ENCODE data around the gene FBL. TPM values are rescaled to one million over a fixed set of nuclear protein-coding genes. Genes with fewer than 3 reads are reported as not detected.
"Not testable (repeated sequence)": the region's sequence is repeated elsewhere in the genome, so short reads cannot be mapped to it uniquely, and the experiment has no call there.

FBL gene
- total RNA-seq, result 100 to 1,000 TPM; 167 to 224 (median 174) TPM

DNA sequence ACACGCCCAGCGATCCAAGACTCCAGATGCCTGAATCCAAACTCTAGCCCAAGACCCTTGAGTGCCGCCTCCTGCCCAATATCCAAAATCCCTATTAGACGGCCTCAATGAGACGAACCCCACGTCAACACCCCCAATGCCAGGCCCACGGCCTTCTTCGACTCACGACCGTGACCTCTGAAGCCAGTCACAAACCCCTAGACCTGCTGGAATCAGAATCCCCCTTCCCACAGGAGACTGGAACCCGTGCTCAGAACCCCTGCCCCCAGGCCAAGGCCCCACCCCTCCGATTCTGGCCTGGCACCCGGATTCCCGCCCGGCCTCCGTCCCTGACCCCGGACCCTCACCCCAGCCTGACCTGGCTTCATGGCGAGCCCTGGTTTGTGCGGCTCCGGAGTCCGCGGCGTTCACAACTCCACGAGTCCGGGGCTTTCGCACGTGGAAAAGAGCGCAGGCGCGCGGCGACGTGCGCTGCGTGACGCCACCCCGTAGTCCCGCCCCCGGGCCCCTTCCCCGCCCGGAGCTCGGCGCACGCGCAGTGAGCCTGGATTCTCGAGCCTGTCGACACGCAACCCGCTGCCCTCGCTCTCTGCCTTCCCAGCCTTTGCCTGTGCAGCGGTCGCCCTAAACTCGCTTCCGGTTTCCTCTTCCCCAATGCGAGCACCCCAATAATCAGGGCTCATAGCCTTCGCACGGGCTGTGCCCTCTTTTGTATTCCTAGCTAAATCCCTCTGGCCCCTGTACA is at the start of gene FBL:
FBL (minus strand) TSS at position 447 of the 745 bp plus-strand sequence; CDS start at position 368, 79 bp downstream.
- H3K4me3 ChIP-seq (ENCODE audit: low read depth, poor library complexity, severe bottlenecking), result peak within 1 kb of the TSS; percentile 80
- DNase-seq (ENCODE audit: low spot score in 2 of 2), result peak; percentile 93 to 99
- 1% methylated on average over 46 to 50 of the region's 57 CpGs for WGBS, 2 donors
- TF ChIP-seq POLR2A (IDR thresholded peaks at IDR 0.05), result peak in 1 of 2 donors; percentile 1
- TF ChIP-seq, protein P1, sequence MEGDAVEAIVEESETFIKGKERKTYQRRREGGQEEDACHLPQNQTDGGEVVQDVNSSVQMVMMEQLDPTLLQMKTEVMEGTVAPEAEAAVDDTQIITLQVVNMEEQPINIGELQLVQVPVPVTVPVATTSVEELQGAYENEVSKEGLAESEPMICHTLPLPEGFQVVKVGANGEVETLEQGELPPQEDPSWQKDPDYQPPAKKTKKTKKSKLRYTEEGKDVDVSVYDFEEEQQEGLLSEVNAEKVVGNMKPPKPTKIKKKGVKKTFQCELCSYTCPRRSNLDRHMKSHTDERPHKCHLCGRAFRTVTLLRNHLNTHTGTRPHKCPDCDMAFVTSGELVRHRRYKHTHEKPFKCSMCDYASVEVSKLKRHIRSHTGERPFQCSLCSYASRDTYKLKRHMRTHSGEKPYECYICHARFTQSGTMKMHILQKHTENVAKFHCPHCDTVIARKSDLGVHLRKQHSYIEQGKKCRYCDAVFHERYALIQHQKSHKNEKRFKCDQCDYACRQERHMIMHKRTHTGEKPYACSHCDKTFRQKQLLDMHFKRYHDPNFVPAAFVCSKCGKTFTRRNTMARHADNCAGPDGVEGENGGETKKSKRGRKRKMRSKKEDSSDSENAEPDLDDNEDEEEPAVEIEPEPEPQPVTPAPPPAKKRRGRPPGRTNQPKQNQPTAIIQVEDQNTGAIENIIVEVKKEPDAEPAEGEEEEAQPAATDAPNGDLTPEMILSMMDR (IDR thresholded peaks at IDR 0.05), result no peak
- intact Hi-C loops (cut with DNase I; ENCODE audit: low total_unique reads), result loop anchor here (5.0 kb wide), 1 partner anchor 54 kb away; no protein-coding TSS in a partner anchor

DNA sequence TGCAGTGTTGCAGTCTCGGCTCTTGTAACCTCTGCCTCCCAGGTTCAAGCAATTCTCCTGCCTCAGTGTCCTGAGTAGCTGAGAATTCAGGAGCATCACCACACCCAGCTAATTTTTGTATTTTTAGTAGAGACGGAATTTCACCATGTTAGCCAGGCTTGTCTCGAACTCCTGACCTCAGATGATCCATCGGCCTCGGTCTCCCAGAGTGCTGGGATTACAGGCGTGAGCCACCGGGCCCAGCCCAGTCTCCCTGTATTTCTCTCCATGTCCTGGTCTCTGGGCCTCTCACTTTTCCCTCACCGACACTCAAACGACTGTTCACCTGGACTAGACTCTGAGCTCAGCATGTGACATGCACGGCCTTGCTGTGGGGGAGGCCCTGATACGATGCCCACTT is 48.9 kb upstream of the FBL start:
- H3K4me3 ChIP-seq (ENCODE audit: low read depth, poor library complexity, severe bottlenecking); DNase-seq (ENCODE audit: low spot score in 2 of 2); intact Hi-C loops (cut with DNase I; ENCODE audit: low total_unique reads): not testable (repeated sequence)
- WGBS, 2 donors, result 93 to 95% methylated on average over 7 to 10 of the region's 11 CpGs

DNA sequence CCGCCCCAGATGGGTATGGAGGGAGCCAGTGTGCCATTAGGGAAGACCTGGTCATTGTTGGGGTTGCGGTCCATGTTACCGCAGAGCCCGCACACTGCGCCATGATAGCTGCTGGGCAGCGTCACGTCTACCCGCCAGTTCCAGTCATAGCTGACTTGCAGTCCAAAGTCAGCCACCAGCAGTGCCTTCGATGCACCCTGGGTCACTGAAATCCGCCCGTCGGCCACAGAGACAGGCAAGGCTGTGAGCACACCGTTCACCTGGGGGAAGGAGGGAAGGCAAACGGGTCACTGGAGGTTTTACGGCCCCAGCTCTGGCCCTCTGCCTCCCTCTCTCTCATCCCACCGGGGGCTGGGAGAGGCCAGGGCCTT is 48.0 kb upstream of the FBL start:
- DNase-seq (ENCODE audit: low spot score in 2 of 2); H3K4me3 ChIP-seq (ENCODE audit: low read depth, poor library complexity, severe bottlenecking); intact Hi-C loops (cut with DNase I; ENCODE audit: low total_unique reads): not testable (repeated sequence)
- WGBS, 2 donors, result 93% methylated on average over 6 of the region's 16 CpGs; no CpG with 5 or more reads in 1 of the 2 donors

DNA sequence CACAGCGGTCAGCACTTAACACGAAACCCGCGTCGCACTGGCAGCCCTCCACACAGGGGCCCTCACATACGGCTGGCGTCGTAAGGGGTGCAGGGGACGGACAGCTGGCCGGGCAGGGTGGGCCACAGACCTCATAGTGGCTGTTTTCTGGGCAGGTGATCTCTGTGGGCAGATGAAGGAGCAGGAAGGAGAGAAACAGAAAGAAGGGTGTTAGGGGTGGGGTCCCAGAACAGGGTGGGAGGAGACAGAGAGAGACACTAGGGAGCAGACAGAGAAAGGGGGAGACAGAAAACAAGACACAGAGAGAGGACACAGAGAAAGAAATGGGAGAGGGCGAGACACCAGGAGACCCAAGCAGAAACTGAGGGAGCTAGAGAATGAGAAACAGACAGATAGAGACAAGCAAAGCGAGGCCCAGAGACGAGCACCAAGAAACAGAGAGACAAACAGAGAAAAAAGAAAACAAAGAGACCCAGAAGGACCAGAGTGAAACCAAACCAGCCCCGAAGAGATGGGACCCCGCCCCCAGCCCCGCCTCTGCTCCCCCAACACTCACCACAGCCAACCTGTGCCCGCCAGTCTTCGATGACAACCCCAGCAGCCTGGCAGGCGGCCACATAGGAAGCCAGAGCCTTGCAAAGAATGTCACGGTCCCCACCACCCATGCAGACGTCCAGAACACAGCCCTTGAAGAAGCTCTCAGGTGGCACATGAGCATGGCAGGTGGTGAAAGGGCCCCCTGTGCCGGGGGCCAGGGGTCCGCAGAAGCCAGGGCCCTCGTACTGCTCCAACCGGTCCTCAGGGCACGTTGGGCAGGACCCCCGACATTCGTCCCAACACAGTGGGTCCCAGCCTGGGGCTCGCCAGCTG is 47.4 kb upstream of the FBL start:
- DNase-seq (ENCODE audit: low spot score in 2 of 2), result peak in 1 of 2 donors; percentile 84
- WGBS, 2 donors, result 72 to 75% methylated on average over 21 to 24 of the region's 29 CpGs
- H3K4me3 ChIP-seq (ENCODE audit: low read depth, poor library complexity, severe bottlenecking); intact Hi-C loops (cut with DNase I; ENCODE audit: low total_unique reads): not testable (repeated sequence)

DNA sequence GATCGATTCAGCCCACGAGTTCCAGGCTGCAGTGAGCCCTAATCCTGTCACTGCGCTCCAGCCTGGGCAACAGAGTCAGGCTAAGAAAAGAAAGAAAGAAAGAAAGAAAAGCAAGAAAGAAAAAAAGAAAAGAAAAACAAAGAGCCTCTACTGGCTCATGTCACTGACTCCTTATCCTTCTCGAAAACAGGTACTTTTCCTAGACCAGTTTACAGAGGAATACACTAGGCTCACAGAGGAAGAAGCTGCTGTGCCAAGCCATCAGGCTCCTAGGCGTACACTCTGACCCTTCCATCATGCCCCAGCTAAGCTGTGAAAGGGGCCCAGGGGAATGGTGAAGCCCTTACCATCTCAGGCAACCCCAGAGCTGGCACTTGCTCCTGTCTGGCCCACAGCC is 46.3 kb upstream of the FBL start:
- H3K4me3 ChIP-seq (ENCODE audit: low read depth, poor library complexity, severe bottlenecking); intact Hi-C loops (cut with DNase I; ENCODE audit: low total_unique reads): not testable (repeated sequence)

DNA sequence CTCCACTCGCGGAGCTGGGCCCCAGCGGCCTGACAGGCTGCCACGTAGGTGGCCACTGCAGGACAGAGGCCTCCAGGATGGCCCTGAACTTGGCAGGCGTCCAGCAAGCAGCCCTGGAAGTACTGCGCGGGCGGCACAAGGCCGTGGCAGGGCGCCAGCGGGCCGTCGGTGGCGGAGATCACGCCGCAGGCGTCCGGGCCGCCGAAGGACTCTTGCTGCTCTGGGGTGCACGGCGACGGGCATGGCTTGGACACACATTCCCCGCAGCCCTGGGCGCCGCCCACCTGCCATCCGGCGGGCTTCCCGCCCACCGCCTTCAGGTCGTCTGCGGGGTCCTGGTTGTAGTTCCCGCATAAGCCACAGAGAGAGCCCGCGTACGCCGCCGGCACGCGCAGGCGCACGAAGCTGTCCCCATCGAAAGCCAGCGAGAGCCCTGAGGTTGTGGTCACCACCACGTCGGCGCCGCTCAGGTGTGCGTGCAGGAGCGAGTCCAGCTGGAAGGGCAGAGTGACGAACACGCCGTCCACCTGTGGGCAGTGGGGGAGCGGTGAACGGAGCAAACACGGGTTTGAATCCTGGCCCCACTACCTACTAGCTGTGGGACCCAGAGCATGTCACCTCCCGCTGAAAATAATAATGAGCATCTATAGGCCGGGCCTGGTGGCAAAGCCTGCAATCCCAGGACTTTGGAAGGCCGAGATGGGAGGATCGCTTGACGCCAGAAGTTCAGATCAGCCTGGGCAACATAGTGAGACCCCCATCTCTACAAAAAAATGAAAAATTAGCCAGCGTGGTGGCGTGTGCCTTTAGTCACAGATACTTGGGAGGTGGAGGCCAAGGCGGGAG is 45.7 kb upstream of the FBL start:
- intact Hi-C loops (cut with DNase I; ENCODE audit: low total_unique reads), result not testable (repeated sequence)

More for the DNA sequence above, 46.3 kb upstream of the FBL start:
- WGBS, 2 donors, result 70 to 74% methylated on average over 5 of the region's 5 CpGs
- DNase-seq (ENCODE audit: low spot score in 2 of 2), result peak in 1 of 2 donors; percentile 50

DNA sequence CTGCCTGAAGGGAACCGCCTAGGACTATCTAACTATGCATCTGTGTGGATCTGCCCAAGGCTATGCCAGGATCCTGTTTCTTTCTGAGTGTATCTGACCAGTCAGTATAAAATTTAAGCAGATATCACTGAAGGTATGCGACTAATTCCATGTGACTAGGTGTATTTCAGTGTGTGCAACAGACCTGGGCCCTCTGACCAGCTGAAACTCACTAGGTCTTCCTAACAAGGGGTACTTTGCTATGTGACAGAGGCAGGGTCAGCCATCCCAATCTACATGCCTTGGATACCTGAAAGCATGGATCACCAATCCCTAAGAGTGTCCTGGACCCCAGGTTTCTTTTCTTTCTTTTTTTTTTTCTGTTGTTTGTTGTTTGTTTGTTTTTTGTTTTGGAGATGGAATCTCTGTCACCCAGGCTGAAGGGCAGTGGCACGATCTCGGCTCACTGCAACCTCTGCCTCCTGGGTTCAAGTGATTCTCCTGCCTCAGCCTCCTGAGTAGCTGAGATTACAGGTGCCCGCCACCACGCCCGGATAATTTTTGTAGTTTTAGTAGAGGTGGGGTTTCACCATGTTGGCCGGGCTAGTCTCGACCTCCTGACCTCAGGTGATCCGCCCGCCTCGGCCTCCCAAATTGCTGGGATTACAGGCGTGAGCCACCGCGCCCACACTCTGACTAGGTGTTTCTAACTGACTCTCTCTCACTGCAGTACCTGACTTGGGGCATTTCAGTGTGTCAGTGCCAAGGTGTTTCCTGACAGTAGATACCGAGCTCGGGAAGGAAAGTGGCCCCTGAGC is 44.8 kb upstream of the FBL start:
- no peak overlapping the region for H3K4me3 ChIP-seq (ENCODE audit: low read depth, poor library complexity, severe bottlenecking)
- no peak for TF ChIP-seq POLR2A (IDR thresholded peaks at IDR 0.05)
- TF ChIP-seq, protein P1 (IDR thresholded peaks at IDR 0.05), result no peak
- intact Hi-C loops (cut with DNase I; ENCODE audit: low total_unique reads), result no loop called here
- peak in 1 of 2 donors; percentile 79 for DNase-seq (ENCODE audit: low spot score in 2 of 2)
- 80 to 83% methylated on average over 17 of the region's 17 CpGs for WGBS, 2 donors

More for the DNA sequence above, 45.7 kb upstream of the FBL start:
- 70 to 80% methylated on average over 48 to 64 of the region's 64 CpGs for WGBS, 2 donors
- peak in 1 of 2 donors; percentile 87 for DNase-seq (ENCODE audit: low spot score in 2 of 2)
- not testable (repeated sequence) for H3K4me3 ChIP-seq (ENCODE audit: low read depth, poor library complexity, severe bottlenecking)

DNA sequence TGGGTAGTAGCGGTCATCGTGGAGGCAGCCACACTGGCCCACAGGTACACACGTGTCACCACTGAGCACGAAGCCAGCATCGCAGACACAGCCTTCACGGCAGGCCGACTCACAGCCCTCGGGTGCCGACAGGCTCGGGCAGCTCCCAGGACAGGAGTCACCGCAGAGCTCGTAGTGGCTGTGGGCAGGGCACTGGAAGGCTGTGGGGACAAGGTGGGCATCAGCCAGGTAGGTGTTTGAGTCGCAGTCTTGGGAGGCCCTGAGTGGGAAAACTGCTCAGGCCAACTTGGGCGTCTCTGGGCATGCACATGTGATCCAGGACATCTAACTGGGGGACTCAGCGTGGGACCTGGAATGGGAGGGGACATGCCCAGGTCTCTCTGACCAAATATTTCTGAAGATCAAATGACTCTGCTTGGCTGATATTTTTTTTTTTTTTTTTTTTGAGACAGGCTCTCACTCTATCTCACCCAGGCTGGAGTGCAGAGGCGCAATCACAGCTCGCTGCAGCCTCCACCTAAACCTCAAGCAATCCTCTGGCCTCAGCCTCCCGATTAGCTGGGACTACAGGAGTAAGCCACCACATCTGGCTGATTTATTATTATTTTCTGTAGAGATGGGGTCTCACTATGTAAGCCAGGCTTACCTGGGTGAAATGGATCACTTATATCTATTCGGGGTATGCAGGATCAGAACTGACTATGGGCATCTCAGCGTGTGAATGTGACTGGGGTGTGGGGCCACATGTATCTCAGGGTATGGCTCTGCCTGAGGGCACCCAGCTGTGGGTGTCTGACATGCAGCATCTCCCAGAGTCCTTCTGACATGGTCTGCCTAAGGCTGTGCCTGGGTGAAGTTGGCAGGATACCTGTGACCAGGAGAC is 43.9 kb upstream of the FBL start:
- intact Hi-C loops (cut with DNase I; ENCODE audit: low total_unique reads); H3K4me3 ChIP-seq (ENCODE audit: low read depth, poor library complexity, severe bottlenecking): not testable (repeated sequence)
- peak in 1 of 2 donors; percentile 86 for DNase-seq (ENCODE audit: low spot score in 2 of 2)
- 83 to 85% methylated on average over 17 to 20 of the region's 20 CpGs for WGBS, 2 donors

DNA sequence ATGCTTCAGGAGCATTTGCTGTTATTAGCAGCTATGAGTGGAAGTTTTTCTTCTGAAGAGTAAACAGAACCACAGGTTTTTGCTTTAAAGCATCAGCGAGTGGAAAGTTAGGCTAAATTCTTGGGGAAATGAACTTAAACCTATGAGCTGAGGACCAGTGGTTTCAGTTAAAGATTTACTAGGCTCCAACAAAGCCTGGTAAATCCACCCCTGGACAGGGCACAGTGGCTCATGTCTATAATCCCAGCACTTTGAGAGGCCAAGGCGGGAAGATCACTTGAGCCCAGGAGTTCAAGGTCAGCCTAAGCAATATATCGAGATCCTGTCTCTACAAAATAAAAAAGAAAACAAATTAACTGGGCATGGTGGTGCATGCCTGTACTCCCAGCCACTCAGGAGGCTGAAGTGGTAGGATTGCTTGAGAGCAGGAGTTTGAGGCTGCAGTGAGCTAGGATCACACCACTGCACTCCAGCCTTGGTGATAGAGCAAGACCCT is 41.3 kb upstream of the FBL start:
- WGBS, 2 donors, result 60 to 72% methylated on average over 2 of the region's 3 CpGs
- DNase-seq (ENCODE audit: low spot score in 2 of 2); intact Hi-C loops (cut with DNase I; ENCODE audit: low total_unique reads); H3K4me3 ChIP-seq (ENCODE audit: low read depth, poor library complexity, severe bottlenecking): not testable (repeated sequence)

DNA sequence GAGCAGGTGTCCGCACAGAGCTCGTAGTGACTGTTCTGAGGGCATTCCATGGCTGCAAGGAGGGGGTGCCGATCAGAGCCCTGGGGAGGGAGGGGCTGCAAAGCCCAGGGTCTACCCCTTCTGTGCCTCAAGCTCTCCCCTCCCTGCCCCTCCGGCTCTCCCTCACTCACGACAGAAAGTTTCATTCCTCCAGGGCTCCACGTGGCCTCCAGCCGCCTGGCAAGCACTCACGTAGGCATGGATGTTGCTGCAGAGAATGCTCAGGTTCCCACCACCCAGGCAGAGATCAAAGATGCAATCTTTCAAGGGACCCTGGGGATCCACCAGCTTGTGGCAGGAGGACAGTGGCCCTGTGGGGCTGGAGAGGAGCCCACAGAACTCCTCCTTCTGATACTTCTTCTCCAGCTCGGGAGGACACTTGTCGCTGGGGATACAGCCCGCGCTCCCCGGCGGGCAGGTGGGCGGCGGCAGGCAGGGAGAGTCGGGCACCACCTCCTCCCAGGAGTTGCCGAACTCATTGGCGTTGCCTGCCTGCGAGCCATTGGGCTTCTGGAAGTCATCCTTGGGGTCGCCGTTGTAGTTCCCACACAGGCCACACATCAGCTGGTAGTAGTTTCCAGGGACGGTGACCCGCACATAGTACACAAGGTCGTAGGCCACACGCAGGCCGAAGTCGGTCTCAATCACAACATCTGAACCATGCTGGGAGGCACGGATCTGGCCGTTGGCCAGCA is 39.8 kb upstream of the FBL start:
- DNase-seq (ENCODE audit: low spot score in 2 of 2), result peak in 1 of 2 donors; percentile 82
- 83 to 89% methylated on average over 15 of the region's 30 CpGs for WGBS, 2 donors

More for the DNA sequence above, 39.8 kb upstream of the FBL start:
- intact Hi-C loops (cut with DNase I; ENCODE audit: low total_unique reads); H3K4me3 ChIP-seq (ENCODE audit: low read depth, poor library complexity, severe bottlenecking): not testable (repeated sequence)
